Renal cortical epithelial cell (primary cell): Measurements from ENCODE around the gene FBXO10. TPM values are rescaled to one million over a fixed set of nuclear protein-coding genes. Genes with fewer than 3 reads are reported as not detected.
"Not testable (repeated sequence)": the region's sequence is repeated elsewhere in the genome, so short reads cannot be mapped to it uniquely, and the experiment has no call there.

Source experiments
- DNase-seq: peaks from one replicate; pipeline ENCODE4 v3.0.0-alpha.2; 2011; ENCODE audit warnings: low read depth
- total RNA-seq: library from RNA; depleted of rRNA; stranded (reverse); fragments of >200 nt; gene quantifications from 2 replicates; pipeline ENCODE4 v1.2.3, GENCODE V29; 2014

The FBXO10 gene
- total RNA-seq, 1 donor from 2014 or later, result 12.1 TPM

DNA sequence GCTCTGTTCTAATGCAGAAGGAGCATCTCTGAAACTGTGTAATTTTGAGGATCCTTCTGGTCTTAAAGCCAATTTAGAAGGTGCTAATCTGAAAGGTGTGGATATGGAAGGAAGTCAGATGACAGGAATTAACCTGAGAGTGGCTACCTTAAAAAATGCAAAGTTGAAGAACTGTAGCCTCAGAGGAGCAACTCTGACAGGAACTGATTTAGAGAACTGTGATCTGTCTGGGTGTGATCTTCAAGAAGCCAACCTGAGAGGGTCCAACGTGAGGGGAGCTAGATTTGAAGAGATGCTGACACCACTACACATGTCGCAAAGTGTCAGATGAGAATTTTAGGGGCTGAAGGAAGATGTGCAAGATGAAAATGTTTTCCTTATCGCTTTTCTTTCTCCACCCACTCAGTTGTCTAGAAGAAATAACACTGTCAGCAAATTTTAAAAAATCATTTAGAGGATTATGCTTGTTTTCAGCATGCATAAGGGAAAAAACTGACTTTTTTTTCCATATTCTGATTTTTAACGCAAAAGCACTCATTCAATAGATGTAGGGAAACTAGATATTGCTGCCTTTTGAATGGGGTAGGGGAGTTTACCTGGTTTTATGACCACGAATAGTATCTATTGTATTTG is 98.1 kb downstream of the FBXO10 start:
- DNase-seq, result not testable (repeated sequence)

DNA sequence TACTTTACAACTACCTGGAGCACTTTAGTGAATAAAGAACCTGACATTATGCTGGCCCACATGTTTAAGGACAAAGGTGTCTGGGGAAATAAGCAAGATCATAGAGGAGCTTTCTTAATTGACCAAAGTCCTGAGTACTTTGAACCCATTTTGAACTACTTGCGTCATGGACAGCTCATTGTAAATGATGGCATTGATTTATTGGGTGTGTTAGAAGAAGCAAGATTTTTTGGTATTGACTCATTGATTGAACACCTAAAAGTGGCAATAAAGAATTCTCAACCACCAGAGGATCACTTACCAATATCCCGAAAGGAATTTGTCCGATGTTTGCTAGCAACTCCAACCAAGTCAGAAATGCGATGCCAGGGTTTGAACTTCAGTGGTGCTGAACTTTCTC is 98.7 kb downstream of the FBXO10 start:
- peak; percentile 38 for DNase-seq

DNA sequence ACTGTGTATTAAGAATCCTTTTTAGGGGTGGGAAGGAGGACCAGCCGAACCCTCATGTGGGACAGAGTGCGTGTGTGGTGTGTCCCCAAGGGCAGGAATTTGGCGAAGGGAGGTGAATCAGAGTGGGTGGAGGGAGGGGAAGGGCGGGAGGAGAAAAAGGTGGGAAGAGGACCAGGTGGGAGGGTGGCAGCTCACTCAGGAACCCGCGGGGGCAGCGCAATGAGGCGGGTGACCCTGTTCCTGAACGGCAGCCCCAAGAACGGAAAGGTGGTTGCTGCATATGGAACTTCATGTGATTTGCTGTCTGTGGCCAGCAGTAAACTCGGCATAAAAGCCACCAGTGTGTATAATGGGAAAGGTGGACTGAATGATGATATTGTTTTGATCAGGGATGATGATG is 99.2 kb downstream of the FBXO10 start:
- DNase-seq, result no peak

DNA sequence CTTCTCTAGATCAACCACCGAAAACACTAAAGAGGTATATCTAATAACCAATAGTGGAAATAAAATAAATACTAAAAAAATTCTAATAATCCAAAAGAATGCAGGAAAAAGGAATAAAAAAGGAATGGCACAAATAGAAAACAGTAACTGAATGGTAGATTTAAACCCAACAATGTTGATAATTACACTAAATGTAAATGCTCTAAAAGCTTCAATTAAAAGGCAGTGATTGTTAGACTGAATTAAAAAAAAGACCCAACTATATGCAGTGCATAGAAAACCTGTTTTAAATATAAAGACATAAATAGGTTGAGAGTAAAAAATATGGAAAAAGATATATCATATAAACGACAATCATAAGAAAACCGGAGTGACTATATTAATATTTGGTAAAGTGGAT is 101.7 kb downstream of the FBXO10 start:
- DNase-seq, result no peak

DNA sequence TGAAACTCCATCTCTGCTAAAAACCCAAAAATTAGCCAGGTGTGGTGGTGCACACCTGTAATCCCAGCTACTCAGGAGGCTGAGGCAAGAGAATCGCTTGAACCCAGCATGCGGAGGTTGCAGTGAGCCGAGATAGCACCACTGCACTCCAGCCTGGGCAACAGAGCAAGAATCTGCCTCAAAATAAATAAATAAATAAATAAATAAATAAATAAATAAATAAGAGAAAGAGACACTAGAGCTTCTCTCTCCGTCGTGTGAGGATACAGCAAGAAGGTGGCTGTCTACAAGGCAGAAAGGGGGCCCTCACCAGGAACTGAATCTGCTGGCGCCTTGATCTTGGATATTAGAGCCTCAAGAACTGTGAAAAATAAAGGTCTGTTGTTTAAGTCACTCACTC is 102.2 kb downstream of the FBXO10 start:
- DNase-seq, result not testable (repeated sequence)

DNA sequence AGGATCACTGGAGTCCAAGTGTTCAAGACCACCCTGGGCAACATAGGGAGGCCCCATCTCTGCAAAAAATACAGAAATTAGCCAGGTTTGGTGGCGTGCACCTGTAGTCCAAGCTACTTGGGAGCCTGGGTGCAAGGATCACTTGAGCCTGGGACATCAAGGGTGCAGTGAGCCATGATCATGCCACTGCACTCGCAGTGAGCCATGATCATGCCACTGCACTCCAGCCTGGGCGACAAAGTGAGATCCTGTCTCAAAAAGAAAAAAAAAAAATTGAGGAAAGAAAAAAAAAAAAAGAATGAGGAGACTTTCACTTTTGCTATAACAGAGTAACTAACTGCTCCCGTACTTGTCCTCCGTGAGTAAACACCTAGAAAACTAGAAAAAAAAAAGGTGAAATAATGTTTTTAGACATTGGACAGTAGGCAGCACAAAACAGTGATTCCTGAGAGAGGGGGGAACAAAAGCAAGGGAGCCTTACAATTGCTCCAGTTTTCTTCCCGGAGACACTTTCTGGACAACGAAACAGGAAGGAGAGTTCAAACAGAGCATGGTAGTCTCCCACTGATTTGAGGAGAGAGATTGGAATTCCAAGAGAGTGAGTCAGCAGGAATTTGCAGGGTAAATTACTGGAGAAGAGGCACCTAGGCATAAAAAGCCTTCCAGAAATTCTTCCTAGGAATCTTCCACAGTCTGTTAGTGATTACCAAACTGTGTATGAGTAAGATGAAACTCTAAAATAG is 104.1 kb downstream of the FBXO10 start:
- DNase-seq, result peak; percentile 99

DNA sequence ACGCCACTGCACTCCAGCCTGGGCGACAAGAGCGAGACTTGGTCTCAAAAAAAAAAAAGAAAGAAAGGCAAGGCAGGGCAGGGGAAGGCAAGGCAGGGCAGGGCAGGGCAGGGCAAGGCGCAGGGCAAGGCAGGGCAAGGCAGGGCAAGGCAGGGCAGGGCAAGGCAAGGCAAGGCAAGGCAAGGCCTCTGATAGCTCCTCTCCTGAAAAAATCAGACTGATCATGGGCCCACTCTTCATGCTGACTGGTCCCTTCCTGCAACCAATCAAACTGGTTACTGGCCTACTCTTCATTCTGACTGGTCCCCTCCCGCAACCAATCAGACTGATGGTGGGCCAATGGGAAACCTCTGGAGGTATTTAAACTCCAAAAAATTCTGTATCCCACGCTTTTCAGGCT is 107.6 kb downstream of the FBXO10 start:
- no peak for DNase-seq

DNA sequence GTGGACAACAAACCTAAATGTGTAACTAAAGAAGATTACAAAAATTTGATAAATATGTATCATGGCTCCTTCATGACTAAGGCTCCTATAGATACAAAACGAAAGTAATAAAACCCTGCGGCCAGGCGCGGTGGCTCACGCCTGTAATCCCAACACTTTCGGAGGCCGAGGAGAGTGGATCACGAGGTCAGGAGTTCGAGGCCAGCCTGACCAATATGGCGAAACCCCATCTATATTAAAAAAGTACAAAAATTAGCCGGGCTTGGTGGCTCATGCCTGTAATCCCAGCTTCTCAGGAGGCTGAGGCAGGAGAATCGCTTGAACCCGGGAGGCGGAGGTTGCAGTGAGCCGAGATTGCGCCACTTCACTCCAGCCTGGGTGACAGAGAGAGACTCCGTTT is 108.7 kb downstream of the FBXO10 start:
- not testable (repeated sequence) for DNase-seq

DNA sequence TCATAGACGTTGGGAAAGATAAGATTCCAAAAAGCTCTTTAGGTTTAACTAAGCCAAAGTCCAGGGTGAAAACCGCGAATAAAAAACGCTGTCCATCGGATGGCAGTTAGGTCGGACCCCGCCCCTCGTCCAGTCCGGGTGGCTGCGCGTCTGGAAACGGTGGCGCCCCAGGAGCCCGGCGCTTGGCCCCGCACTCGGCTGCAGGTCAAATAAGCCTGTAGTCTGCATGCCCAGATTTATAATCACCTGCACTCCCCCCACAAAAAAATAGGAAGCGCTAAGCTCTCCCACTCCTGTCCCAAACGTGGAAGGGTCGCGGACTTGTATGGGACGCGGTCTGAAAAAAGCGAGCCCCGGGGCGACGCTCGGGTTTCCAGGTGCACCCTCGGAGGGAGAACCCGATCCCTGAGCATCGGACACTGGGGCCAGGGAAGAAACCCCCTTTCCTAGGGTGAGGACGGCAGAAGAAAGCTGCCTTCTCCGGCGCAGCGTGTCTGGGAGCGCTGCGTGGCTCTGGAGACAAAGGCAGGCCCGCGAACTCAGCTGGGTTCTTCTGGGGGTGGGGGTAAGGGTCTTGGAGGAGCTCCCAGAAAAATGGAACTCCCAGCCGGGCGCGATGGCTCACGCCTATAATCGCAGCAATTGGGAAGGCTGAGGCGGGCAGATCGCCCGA is 110.0 kb downstream of the FBXO10 start:
- DNase-seq, result peak; percentile 63

DNA sequence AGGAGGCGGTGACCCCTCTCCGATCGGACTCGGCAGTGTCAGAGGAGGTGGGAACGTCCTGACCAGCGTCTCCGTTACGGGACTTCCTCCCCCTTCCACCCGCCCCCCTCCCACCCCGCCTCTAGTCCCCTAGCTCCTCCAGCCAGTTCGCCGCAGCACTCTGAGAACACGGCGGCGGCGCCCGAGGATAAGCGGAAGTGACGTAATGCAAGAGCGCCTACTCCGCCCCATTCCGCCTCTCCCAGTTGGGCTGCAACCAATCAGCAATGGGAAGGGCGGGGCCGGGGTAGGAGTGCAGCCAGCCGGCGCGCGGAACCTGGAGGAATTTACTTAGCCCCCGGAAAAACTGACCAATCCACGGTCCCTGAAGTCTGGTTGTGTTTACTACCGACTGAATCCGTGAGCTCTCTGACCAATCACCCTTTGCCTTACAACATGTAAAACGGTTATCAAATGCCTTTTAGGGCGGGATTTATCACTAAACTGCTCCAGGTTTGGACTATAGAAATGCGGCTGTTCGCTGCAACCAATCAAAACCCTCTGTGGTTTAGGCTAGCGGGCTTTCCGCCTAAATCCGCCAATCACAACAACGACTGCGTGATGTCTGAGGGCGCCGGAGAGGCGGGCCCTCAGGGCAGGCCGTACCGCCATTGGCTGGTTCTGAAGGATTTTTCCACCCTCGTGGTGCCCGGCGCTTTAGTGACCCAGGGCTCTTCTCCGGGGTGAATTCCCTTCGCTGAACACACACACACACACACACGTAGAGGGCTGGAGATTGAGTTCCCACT is 110.7 kb downstream of the FBXO10 start, which contains the start of gene ZBTB5:
Gene ZBTB5 (minus strand): TSS at position 202 of the 788 bp plus-strand sequence. CDS start 22,899 bp downstream, outside the sequence.
- DNase-seq, result peak; percentile 100

DNA sequence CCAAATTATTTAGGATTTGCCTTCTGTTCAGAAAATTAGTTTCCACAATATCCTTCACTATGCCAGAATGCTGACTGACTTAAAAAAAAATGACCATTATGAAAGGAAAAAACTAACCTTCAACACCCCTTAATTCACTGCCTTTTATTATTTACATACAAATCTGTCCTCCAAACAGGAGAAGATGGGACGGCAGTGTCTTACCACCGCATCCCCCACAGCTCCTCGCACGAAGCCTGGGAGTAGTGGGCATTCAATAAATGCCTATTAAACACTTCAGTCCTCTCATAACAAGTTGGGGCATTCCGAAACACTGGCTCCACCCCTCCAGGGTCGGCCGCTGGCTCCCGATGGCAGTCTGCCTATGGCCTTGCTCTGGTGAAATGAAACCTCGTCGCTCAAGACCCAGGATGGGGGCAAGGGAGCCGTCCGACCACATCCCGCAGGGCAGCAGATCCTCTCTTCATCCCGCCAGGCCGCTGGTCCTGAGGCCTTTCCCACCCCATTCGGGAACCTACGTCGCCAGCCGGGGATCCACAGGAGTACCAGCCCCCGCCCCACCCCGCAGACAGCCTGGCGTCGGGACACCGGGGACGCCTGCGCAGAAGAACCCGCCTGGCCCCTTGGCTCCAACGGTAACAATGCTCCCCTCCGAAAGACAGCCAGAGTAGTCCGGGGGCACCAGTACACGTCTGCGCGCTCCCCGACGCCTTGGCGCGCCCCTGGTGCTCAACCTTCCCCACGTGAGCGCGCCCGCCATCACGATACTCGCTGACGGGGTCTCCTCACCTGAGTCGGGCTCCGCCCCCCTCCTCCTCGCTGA is 111.5 kb downstream of the FBXO10 start:
- DNase-seq, result peak; percentile 65

DNA sequence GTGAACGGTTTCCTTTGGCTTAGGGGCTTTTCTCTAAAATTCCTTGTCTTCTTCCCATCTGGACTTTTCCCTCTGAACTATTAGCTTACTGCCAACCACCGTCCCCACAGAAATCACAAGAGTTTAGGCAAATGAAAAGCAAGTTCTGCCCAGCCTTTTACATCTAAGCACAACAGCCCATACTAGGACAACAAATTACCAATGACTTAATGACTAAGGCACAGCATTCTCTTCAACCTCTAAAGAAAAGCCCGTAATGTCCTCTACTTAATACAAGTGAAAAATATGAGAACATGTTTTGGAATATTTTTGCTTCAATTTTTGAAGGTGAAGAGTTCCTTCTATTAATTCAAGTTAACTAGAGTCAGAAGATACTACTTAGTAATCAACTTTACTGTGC is 112.2 kb downstream of the FBXO10 start:
- peak; percentile 32 for DNase-seq

Other genes starting within 250 kb of the FBXO10 start
- 152 and 169 TPM in 2 replicates for gene GRHPR, start 153.7 kb downstream of the FBXO10 start, total RNA-seq
- gene ZBTB5, start 110.9 kb downstream of the FBXO10 start, total RNA-seq, result 8.3 and 21.3 TPM in 2 replicates
- gene POLR1E, start 90.4 kb downstream of the FBXO10 start, total RNA-seq, result 23.1 and 27.0 TPM in 2 replicates
- 97.5 and 125 TPM in 2 replicates for gene TOMM5, start 16.2 kb upstream of the FBXO10 start, total RNA-seq
- 0.10 TPM in 1 of 2 replicates, not detected in the other for gene FRMPD1, start 74.6 kb upstream of the FBXO10 start, total RNA-seq
- 3.0 and 7.4 TPM in 2 replicates for gene TRMT10B, start 177.4 kb upstream of the FBXO10 start, total RNA-seq
- gene EXOSC3, start 208.7 kb upstream of the FBXO10 start, total RNA-seq, result 30.9 and 46.6 TPM in 2 replicates
- 13.2 and 70.0 TPM in 2 replicates for gene DCAF10, start 224.4 kb upstream of the FBXO10 start, total RNA-seq